OCI-LY7 (cell line): Measurements from ENCODE around the gene JAZF1. TPM values are rescaled to one million over a fixed set of nuclear protein-coding genes. Genes with fewer than 3 reads are reported as not detected.
A peak's percentile ranks its signal among the peaks of the same experiment; 100 is the strongest.

Experiments
- BruUV-seq: library from RNA; stranded (reverse); fragments of 400-500 nt; replicated peaks from 2 replicates; lab custom pipeline; 2021; lab: Mats Ljungman, UMichigan
- CTCF ChIA-PET: fragments of 300-600 bp; sonication (Branson Sonifier 250); formaldehyde crosslinking; loops from one replicate; lab custom pipeline; 2022; ENCODE audit warnings: antibody characterized with exemption; ENCODE audit not compliant: unreplicated experiment; lab: Charles Lee
- POLR2A ChIA-PET: fragments of 300-600 bp; sonication (Branson Sonifier 250); formaldehyde crosslinking; loops from one replicate; lab custom pipeline; 2022; ENCODE audit warnings: antibody characterized with exemption; lab: Charles Lee
- DNase-seq: peaks from one replicate; pipeline ENCODE4 v3.0.0-alpha.2; 2015; ENCODE audit warnings: low spot score
- H2AFZ ChIP-seq: fragments of 200-600 bp; sonication (generic), shearing (Covaris generic); 2 replicates; pipeline ENCODE4 v1.6.1; 2014; ENCODE audit warnings: mild to moderate bottlenecking, antibody characterized with exemption, low read length, moderate library complexity
- H3K27ac ChIP-seq: fragments of 200-600 bp; sonication (generic); 2 replicates; pipeline ENCODE4 v1.5.1; 2014; ENCODE audit warnings: mixed run types, low read depth, mild to moderate bottlenecking, moderate library complexity, low read length, inconsistent platforms; ENCODE audit not compliant: poor library complexity, severe bottlenecking
- H3K36me3 ChIP-seq: fragments of 200-600 bp; sonication (generic); 2 replicates; pipeline ENCODE4 v1.6.1; 2014; ENCODE audit warnings: mild to moderate bottlenecking, antibody characterized with exemption, low read length, moderate library complexity, mixed read lengths; ENCODE audit not compliant: insufficient read depth
- H3K4me1 ChIP-seq: fragments of 200-600 bp; sonication (generic); 2 replicates; pipeline ENCODE4 v1.5.1; 2014; ENCODE audit warnings: mild to moderate bottlenecking, low read length; ENCODE audit not compliant: insufficient read depth, poor library complexity, severe bottlenecking
- H3K4me2 ChIP-seq: fragments of 200-600 bp; sonication (generic); 2 replicates; pipeline ENCODE4 v1.6.1; 2014; ENCODE audit warnings: mild to moderate bottlenecking, low read length
- H3K4me3 ChIP-seq: fragments of 200-600 bp; sonication (generic); 2 replicates; pipeline ENCODE4 v1.5.1; 2014; ENCODE audit warnings: mild to moderate bottlenecking, low read depth, low read length; ENCODE audit not compliant: poor library complexity, severe bottlenecking
- H3K79me2 ChIP-seq: fragments of 200-600 bp; sonication (generic); 2 replicates; pipeline ENCODE4 v1.6.1; 2016; ENCODE audit warnings: low read depth, mild to moderate bottlenecking, low read length, moderate library complexity, mixed read lengths; ENCODE audit not compliant: insufficient read depth
- H3K9me2 ChIP-seq: fragments of 200-600 bp; sonication (generic); 2 replicates; pipeline ENCODE4 v1.6.1; 2016; ENCODE audit warnings: mild to moderate bottlenecking, low read length, mixed read lengths; ENCODE audit not compliant: insufficient read depth
- H3K9me3 ChIP-seq: fragments of 200-600 bp; sonication (generic); 2 replicates; pipeline ENCODE4 v1.6.1; 2014; ENCODE audit warnings: mild to moderate bottlenecking, mixed run types, low read length, mixed read lengths
- H4K20me1 ChIP-seq: fragments of 200-600 bp; sonication (generic); 2 replicates; pipeline ENCODE4 v1.6.1; 2014; ENCODE audit warnings: mild to moderate bottlenecking, antibody characterized with exemption, low read length, moderate library complexity, mixed read lengths; ENCODE audit not compliant: insufficient read depth
- EZH2phosphoT487 ChIP-seq: fragments of 200-600 bp; sonication (generic); IDR thresholded peaks from 2 replicates; pipeline ENCODE4 v1.6.1; 2018; ENCODE audit warnings: low read depth, borderline replicate concordance, mild to moderate bottlenecking, mixed run types, antibody characterized with exemption, low read length, moderate library complexity, mixed read lengths
- intact Hi-C: fragments of 100-400 bp; cut with micrococcal nuclease; formaldehyde crosslinking; loops from one replicate; pipeline ENCODE4 v1.10.0; 2022; ENCODE audit not compliant: unreplicated experiment
- total RNA-seq, 2 experiments: library from RNA; depleted of rRNA in 1 of 2; stranded (reverse); fragments of >200 nt in 1 of 2; shearing (Covaris generic) in 1 of 2; gene quantifications; 2 replicates each; pipeline ENCODE4 v1.2.3, GENCODE V29; 2014 to 2022
- TF ChIP-seq, protein P1 (sequence below): fragments of 200-600 bp; sonication (generic); conservative IDR thresholded peaks from 2 replicates; pipeline ENCODE4 v1.5.1; 2014; ENCODE audit warnings: mild to moderate bottlenecking, antibody characterized with exemption, low read length, moderate library complexity, mixed read lengths

JAZF1 gene
- total RNA-seq, 2 experiments from 2014 or later: 6.3 to 25.0 TPM

DNA sequence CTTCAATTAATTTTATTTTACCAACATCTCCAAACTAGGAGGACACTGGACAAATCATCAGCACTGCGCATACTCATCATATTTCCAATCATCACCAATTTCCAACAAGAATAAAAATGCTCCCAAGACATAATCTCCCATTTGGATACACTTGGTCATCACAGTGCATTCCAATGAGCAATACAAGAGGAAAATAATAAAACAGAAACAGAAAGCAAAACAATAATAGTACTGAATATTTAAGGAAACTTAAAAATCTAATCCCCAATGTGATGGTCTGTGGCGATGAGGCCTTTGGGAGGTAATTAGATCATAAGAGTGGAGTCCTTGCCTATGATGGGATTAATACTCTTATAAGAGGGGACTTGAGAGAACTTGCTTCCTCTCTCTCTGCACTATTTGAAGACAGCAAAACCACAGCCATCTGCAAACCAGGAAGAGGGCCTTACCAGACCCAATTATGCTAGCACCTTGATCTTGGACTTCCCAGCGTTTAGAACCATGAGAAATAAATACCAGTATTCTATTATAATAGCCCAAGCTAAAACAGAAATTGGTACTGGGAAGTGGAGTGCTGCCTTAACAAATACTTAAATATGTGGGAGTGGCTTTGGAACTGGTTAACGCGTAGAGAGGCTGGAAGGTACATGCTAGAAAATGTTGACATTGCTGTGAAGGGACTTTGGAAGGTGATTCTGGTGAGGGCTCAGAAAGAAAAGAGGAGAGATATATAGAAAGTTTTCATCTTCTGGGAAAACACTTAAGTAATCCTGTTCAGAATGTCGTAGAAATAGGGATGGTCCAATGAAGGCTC, 91.5 kb downstream of the JAZF1 start:
- H3K27ac ChIP-seq: no peak overlapping the region
- peaks cover 24% of the 10 kb centered on the region for H3K4me1 ChIP-seq
- no peak overlapping the region for H3K4me2 ChIP-seq
- no peak for TF ChIP-seq EZH2phosphoT487
- TF ChIP-seq, protein P1, sequence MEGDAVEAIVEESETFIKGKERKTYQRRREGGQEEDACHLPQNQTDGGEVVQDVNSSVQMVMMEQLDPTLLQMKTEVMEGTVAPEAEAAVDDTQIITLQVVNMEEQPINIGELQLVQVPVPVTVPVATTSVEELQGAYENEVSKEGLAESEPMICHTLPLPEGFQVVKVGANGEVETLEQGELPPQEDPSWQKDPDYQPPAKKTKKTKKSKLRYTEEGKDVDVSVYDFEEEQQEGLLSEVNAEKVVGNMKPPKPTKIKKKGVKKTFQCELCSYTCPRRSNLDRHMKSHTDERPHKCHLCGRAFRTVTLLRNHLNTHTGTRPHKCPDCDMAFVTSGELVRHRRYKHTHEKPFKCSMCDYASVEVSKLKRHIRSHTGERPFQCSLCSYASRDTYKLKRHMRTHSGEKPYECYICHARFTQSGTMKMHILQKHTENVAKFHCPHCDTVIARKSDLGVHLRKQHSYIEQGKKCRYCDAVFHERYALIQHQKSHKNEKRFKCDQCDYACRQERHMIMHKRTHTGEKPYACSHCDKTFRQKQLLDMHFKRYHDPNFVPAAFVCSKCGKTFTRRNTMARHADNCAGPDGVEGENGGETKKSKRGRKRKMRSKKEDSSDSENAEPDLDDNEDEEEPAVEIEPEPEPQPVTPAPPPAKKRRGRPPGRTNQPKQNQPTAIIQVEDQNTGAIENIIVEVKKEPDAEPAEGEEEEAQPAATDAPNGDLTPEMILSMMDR: no peak
- no peaks in the 10 kb centered on the region for H3K9me3 ChIP-seq
- no TSS peak for BruUV-seq
- POLR2A ChIA-PET: no interaction called here
- DNase-seq: peak; percentile 10
- CTCF ChIA-PET: no interaction called here
- H2AFZ ChIP-seq: no peak overlapping the region
- intact Hi-C loops: no loop called here
- H4K20me1 ChIP-seq: peaks cover 10% of the 10 kb centered on the region
- no peaks in the 10 kb centered on the region; the same call in 1 of the 2 replicates for H3K36me3 ChIP-seq
- no peaks in the 10 kb centered on the region for H3K79me2 ChIP-seq
- H3K4me3 ChIP-seq: no peak overlapping the region
- H3K9me2 ChIP-seq: no peaks in the 10 kb centered on the region

DNA sequence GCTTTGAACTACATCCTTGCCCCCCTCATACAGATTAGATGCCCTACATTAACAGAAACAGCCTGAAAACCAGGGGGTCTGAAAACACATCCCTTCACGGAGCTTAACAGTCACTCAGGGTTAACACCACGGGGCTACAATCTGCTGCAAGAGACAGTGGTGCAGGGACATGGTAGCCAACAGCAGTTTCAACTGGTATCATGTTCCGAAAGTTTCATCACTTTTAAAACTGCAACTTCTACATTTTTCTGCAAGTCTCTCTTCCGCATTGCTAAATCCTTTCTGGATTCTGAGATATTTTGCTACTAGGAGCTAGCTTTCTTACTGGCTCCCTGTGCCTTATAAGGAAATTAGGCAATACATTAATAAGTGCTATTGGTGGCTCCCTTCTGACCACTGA, 92.6 kb downstream of the JAZF1 start:
- BruUV-seq: no TSS peak
- Histone ChIP-seq H3K4me1 (peaks cover 24% of the 10 kb centered on the region), H2AFZ (no peak overlapping the region), H3K27ac (no peak overlapping the region), H3K9me3 (no peaks in the 10 kb centered on the region), H3K9me2 (no peaks in the 10 kb centered on the region), H4K20me1 (peaks cover 10% of the 10 kb centered on the region), H3K4me3 (no peak overlapping the region), H3K36me3 (no peaks in the 10 kb centered on the region; the same call in 1 of the 2 replicates), H3K4me2 (no peak overlapping the region), H3K79me2 (no peaks in the 10 kb centered on the region)
- TF ChIP-seq EZH2phosphoT487: no peak
- TF ChIP-seq, protein P1: no peak
- ChIA-PET CTCF (no interaction called here), POLR2A (interaction anchor here (0.9 kb wide), 1 partner anchor 47 kb away, joined by 3 read pairs; no protein-coding TSS in a partner anchor)
- DNase-seq: no peak
- intact Hi-C loops: no loop called here

DNA sequence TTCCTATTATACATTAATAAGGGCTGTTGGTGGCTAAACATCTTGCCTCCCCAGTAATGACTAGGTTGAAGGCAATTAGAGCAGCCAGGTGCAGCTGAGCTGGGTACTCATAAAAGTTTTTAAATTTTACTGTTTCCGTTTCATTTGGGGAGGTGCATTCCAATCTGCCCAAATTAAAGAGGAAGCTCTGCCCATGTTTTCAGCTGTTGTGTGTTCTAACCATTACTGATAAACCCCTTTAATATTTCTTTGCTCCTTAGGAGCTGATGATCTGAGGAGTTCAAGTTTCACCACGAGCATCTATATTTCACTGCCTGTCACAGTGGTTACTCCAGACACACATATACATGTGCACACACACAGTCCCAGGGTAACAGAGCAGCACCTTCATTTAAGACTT, 94.4 kb downstream of the JAZF1 start:
- no peak for TF ChIP-seq EZH2phosphoT487
- TF ChIP-seq, protein P1: no peak
- no peak overlapping the region for H3K27ac ChIP-seq
- BruUV-seq: no TSS peak
- intact Hi-C loops: no loop called here
- CTCF ChIA-PET: no interaction called here
- H3K4me3 ChIP-seq: no peak overlapping the region
- H4K20me1 ChIP-seq: peaks cover 10% of the 10 kb centered on the region
- peak overlapping the region; percentile 44 for H3K4me2 ChIP-seq
- no peak overlapping the region for H2AFZ ChIP-seq
- POLR2A ChIA-PET: interaction anchor here (0.7 to 1.6 kb wide), 4 partner anchors 11 to 25 kb away, joined by 4 to 5 read pairs (median 4); no protein-coding TSS in a partner anchor
- H3K9me2 ChIP-seq: no peaks in the 10 kb centered on the region
- no peaks in the 10 kb centered on the region for H3K36me3 ChIP-seq
- H3K9me3 ChIP-seq: no peaks in the 10 kb centered on the region
- DNase-seq: peak; percentile 31
- H3K4me1 ChIP-seq: peaks cover 24% of the 10 kb centered on the region
- no peaks in the 10 kb centered on the region for H3K79me2 ChIP-seq
